Measurements from ENCODE around the gene ERICH2.

GRCh38 chr2:170744248-170745002 lies 25.8 kb upstream of the ERICH2 start:
- TF ChIP-seq CTCF (IDR thresholded peaks at IDR 0.05; ENCODE audit: low read length): no peak
- TF ChIP-seq EZH2phosphoT487 (IDR thresholded peaks at IDR 0.05; ENCODE audit: low read length): no peak
- TF ChIP-seq EZH2 (optimal IDR thresholded peaks at IDR 0.05; ENCODE audit: low read depth, low read length): no peak
